TTC549 (cell line): ENCODE measurements around the gene GRK2.

ENCODE experiments used
- FAIRE-seq: peaks from 2 replicates; lab custom pipeline; 2012; peaks lifted over from hg19 to GRCh38; lab: Jason Lieb, UNC

Gene GRK2

GRCh38 chr11:67271205-67271540 lies 4.9 kb downstream of the GRK2 start:
- no peak for FAIRE-seq

GRCh38 chr11:67271541-67272284 lies 5.4 kb downstream of the GRK2 start:
- FAIRE-seq: no peak

DNA sequence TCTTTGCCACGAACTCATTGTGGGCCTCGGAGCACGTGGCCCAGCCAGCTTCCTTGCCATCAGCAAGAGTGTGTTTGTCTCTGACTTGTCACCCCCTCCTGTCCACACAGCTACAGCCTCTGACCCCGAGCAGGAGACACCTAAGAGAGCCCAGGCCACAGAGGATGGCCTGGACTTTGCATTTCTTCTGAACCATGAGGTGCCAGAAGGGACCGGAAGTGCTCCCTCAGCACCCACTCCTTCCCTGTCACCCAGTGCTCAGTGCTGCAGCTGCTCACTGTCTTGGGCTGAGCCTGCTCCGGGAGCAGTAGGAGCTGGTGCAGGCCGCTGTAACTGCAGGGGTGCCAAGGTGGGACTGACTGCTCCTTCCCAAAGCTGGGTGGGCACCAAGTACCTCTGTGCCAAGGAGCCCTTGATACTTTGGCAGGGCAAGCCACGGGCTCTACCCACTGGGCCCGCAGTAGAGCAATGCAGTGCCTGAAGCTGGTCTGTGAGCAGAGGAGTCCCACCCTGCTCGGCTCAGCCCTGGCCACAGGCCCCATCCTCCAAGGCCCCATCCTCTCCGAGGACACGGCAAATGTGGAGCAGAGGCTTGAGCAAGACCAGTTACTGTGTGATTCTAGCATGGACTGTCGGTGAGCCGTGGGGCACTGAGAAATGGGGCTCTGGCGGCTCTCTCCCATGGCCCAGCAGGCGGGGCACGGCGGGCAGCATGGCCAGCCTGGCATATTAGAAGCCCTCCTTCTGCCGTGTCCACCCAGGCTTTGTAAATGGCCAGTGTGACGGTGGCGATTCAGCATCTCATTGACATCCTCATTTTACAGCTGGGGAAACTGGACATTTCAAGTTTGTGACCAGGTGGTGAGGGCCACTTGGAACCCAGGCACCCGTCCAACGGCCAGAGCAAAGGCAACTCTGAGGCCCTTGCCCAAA lies 6.3 kb downstream of the GRK2 start:
- FAIRE-seq: no peak

DNA sequence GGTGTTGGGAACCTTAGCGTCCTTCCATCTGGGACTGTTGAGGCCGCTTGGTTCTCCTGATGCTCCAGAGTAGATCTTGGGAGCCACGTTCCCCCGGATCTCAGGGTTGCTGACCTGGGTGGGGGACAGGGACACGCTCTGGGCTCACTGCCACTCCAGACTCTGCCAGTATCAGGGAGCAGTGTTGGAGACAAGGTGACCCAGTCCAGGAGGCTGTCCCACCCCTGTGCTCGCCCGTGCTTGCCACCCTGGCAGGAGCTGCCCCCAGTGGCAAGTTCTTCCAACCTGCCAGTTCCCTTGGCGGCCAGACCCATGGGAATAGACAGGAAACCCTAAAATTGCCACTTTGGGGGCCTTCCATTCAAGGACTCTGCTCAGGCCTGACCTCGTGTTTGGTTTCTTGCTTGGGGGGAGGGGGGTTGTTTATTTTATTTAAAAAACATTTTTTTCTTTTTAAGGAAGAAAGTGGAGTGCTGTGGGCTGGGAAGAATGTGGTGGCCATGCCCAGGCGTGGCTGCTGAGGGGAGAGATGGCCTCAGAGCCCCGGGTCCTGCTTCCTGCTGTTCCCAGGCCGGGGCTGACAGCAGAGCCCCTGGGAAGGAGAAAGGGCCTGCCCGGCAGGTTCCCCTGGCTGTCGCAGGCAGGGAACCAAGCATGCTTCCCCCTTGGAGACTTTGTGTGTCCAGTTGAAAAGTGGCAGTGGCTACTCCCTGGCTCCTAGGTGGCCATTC lies 7.2 kb downstream of the GRK2 start:
- no peak for FAIRE-seq

- FAIRE-seq: no peak
Observed at GRCh38 chr11:67274768-67275605, 8.7 kb downstream of the GRK2 start.

DNA sequence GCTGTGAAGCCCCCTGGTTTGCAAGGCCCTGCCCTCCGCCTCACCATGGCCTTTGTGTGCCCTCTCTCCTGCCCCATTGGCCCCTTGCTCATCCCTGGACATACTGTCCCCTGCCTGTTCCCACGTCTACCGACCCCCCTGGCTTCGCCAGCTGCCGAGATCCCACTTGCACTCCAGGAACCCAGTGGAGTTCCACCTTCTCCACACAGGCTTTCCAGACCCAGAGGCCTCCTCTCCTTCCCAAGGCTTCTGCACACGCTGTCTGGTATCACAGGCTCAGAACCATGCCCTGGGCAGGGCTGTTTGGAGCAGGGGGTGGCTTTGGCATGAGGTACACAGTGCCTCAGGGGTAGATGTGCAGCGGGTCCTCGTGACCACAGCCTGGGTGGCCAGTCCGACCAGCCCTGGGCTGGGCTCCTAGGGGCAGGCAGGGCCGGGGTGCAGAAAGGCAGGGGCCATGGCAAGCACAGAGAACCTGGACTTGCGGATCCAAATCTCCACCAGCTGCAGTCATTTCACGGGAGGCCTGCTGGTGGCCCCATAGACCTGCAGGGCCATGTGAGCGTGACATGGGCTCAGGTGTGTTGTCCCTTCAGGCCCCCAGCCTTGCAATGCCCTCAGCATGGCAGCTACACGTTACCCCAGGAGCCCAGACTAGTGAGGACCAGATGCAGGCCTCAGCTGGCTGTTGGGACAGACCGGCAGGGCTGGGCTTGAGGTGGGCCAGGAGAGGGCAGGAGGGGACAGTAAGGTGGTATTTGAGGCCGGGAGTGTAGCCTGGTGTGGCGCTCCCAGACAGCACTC lies 9.5 kb downstream of the GRK2 start:
- FAIRE-seq: no peak

DNA sequence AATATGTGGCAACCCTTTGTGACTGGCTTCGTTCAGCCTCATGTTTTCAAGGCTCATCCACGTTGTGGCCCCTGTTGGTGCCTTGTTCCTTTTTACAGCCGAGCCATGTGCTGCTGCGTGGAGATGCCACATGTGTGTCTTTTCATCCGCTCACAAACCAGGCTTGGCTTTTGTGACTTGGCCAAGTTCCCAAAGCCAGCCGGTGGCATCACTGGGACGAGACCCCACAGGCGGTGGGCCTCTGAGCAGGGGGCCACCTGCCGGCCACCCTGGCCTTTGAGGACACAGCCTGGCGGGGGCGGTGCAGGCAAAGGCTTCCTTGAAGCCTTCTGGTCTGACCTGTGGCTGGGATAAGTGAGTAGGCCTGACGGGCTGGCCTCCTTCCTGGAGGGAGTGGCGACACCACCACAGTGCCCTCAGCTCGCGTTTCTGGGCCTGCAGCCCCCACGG lies 10.5 kb downstream of the GRK2 start:
- FAIRE-seq: no peak

DNA sequence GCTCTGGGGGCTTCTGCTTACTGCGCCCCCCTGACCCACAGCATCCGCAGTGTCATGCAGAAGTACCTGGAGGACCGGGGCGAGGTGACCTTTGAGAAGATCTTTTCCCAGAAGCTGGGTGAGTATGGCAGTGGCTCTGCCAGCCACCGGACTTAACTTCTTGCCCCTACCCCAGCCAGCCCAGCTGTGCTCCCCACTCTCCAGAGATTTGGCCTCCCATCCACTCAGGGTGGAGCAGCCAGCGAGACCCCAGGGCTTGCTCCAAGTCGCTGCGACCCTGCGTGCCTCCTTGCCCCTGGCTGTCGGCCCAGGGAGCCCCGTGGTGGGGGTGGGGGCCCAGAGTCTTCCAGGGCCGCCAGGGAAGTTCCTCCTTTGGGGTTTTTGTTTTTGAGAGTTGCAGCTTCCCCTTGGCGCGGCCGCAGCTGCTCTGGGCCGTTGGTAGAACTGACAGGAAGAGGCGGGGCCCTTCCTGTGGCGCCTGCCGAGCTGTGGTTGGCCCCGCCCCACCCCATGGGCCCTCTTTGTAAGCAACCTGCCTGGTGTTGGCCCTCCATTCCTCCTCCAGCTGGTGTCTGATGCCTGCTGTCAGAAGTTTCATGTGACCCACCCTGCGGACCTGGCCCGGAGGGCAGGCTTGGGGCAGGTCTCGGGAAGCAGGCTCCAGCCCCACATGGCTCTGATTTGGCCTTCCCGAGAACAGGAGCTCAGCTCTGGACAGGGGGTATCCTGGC lies 11.1 kb downstream of the GRK2 start:
- no peak for FAIRE-seq

- FAIRE-seq: no peak
Observed at GRCh38 chr11:67278135-67278938, 12.1 kb downstream of the GRK2 start.

- FAIRE-seq: no peak
Observed at GRCh38 chr11:67278939-67279588, 12.8 kb downstream of the GRK2 start.

DNA sequence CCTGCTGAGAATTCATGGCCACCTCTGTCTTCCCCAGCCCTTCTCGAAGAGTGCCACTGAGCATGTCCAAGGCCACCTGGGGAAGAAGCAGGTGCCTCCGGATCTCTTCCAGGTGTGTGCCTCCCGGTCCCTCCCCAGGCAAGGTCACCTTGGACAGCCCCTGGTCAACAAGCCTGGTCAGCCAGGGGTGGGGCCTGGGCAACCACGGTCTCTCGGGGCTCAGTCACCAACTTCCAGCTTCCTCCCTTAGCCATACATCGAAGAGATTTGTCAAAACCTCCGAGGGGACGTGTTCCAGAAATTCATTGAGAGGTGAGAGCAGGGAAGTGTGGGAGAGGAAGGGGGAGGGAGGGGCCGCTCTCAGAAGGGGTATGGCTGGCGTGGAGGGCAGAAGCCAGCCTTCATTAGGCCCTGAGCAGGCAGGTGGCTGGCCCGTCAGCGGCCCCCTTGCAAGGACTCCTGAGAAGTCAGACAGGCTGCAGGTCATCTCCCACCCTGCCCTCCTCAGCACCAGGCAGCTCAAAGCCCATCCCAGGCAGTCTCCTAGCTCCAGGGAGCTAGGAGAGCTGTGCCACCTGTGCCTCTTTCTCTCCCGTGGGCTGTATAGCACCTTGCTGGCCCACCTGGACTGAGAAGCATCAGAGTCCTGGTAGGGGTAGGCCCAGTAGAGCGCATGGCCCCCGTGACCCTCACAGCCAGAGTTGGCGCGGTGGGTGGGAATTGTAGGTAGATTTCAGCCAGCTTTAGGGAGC lies 13.5 kb downstream of the GRK2 start:
- no peak for FAIRE-seq

- no peak for FAIRE-seq
Observed at GRCh38 chr11:67280341-67280787, 14.1 kb downstream of the GRK2 start.

DNA sequence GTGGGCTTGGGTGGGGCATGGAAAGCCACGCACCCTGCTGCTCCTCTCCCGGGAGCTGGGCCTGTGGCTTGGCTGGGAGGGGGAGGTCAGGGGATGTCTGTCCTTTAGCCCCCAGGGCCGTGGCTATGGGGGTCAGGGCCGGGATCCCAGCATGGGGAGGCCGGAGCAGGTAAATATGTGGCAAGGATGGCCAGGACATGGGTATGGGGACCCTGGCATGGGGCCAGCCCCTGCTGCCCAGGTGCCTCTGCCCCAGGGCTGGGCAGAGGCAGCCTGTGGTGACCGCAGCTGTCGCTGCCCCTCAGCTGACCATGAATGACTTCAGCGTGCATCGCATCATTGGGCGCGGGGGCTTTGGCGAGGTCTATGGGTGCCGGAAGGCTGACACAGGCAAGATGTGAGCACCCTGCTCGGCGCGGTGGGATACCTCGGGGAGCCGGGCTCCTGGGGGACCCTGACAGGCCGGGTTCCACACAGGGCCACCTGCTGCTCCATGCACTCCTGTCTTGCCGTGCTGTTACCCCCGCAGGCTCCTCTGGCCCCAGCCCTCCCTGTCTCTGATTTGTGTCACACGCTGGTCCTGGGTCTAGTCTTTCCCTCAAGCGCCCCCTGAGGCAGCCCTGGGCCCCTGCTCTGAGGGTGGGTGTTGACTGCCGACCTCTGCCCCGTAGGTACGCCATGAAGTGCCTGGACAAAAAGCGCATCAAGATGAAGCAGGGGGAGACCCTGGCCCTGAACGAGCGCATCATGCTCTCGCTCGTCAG lies 14.7 kb downstream of the GRK2 start:
- no peak for FAIRE-seq

DNA sequence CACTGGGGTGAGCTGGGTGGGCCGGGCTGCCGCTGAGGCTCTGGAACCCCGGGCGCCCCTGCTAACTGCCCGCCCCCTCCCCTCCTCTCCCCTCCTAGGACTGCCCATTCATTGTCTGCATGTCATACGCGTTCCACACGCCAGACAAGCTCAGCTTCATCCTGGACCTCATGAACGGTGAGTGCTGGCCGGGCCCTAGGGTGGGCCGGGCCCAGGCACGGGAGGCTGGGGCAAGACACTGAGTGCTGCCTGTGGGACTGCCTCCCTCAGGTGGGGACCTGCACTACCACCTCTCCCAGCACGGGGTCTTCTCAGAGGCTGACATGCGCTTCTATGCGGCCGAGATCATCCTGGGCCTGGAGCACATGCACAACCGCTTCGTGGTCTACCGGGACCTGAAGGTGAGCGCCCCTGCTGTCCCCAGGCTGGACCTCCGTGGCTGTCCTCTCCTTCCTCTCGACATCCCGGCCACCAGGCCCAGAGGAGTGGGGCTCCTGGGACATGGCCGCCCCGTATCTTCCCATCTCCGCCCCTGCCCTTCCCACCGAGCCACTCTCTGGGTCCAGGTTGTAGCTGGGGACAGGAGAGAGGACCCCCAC lies 15.4 kb downstream of the GRK2 start:
- FAIRE-seq: no peak

GRCh38 chr11:67282155-67282875 lies 16.0 kb downstream of the GRK2 start:
- FAIRE-seq: no peak

DNA sequence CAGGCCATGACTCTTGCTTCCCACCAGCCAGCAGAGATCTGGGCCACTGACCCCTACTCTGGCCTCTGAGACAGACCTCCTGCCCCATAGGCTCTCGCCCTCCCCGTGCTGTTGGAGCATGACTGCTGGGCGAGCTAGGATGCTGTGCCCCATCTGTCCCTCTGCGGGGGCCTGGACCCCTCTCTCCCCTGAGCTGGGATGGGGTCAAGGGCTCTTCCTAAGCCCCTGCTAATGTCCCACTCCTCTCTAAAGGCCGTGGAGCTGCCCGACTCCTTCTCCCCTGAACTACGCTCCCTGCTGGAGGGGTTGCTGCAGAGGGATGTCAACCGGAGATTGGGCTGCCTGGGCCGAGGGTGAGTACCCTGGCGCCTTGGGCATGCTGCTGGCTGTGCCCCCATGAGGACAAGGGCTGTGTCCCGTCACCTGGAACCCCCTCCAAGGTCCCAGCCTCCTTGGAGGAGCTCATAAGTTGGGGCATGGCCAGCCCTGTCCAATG lies 16.7 kb downstream of the GRK2 start:
- FAIRE-seq: no peak
